ENCODE results near the gene CACNB2. TPM values are rescaled to one million over a fixed set of nuclear protein-coding genes. Genes with fewer than 3 reads are reported as not detected.

CACNB2 gene
- total RNA-seq, 2 donors from 2014 or later: 1.9 to 4.6 TPM

GRCh38 chr10:18364987-18365775 is 225.0 kb downstream of the CACNB2 start:
- no peak for DNase-seq
- Histone ChIP-seq H3K27ac (ENCODE audit: low read depth, low read length) (no peak overlapping the region), H3K36me3 (ENCODE audit: control insufficient read depth, insufficient read depth, low read length) (no peaks in the 10 kb centered on the region), H3K4me3 (ENCODE audit: low read length) (no peak overlapping the region), H3K9ac (ENCODE audit: extremely low read depth, low read length, poor library complexity, severe bottlenecking) (no peak overlapping the region), H3K4me1 (ENCODE audit: control insufficient read depth, insufficient read depth, low read length) (no peaks in the 10 kb centered on the region), H3K27me3 (ENCODE audit: control insufficient read depth, insufficient read depth, low read length, poor library complexity, severe bottlenecking) (no peaks in the 10 kb centered on the region), H3K9me3 (ENCODE audit: control insufficient read depth, low read length) (no peaks in the 10 kb centered on the region)
- Mint-ChIP-seq H3K9me3 (no peaks in the 10 kb centered on the region), H3K4me1 (no peaks in the 10 kb centered on the region), H3K36me3 (ENCODE audit: low read depth) (no peaks in the 10 kb centered on the region), H3K27me3 (ENCODE audit: insufficient read depth) (no peaks in the 10 kb centered on the region), H3K4me3 (no peak overlapping the region), H3K27ac (no peak overlapping the region)
- WGBS, 2 experiments (ENCODE audit: insufficient coverage in 1 of 2, insufficient read length in 1 of 2): 87 to 93% methylated on average over 4 of the region's 4 CpGs
- no peak for TF ChIP-seq CTCF (conservative IDR thresholded peaks at IDR 0.05)

- DNase-seq: no peak
- no peak for TF ChIP-seq CTCF (conservative IDR thresholded peaks at IDR 0.05)
- Mint-ChIP-seq H3K9me3 (no peaks in the 10 kb centered on the region), H3K4me3 (no peak overlapping the region), H3K27ac (no peak overlapping the region), H3K36me3 (ENCODE audit: low read depth) (no peaks in the 10 kb centered on the region), H3K27me3 (ENCODE audit: insufficient read depth) (no peaks in the 10 kb centered on the region), H3K4me1 (no peaks in the 10 kb centered on the region)
- H3K36me3 ChIP-seq (ENCODE audit: control insufficient read depth, insufficient read depth, low read length): no peaks in the 10 kb centered on the region
- no peaks in the 10 kb centered on the region for H3K27me3 ChIP-seq (ENCODE audit: control insufficient read depth, insufficient read depth, low read length, poor library complexity, severe bottlenecking)
- no peaks in the 10 kb centered on the region for H3K9me3 ChIP-seq (ENCODE audit: control insufficient read depth, low read length)
- no peaks in the 10 kb centered on the region for H3K4me1 ChIP-seq (ENCODE audit: control insufficient read depth, insufficient read depth, low read length)
- H3K27ac ChIP-seq (ENCODE audit: low read depth, low read length): no peak overlapping the region
- no peak overlapping the region for H3K9ac ChIP-seq (ENCODE audit: extremely low read depth, low read length, poor library complexity, severe bottlenecking)
- H3K4me3 ChIP-seq (ENCODE audit: low read length): no peak overlapping the region
- WGBS, 2 experiments (ENCODE audit: insufficient coverage in 1 of 2, insufficient read length in 1 of 2): 91 to 94% methylated on average over 4 to 5 of the region's 5 CpGs
These were observed 227.6 kb downstream of the CACNB2 start for GRCh38 chr10:18367840-18368239.

GRCh38 chr10:18368273-18368672 is 228.0 kb downstream of the CACNB2 start:
- no peak overlapping the region for H3K4me3 ChIP-seq (ENCODE audit: low read length)
- Mint-ChIP-seq H3K27ac (no peak overlapping the region), H3K4me3 (no peak overlapping the region), H3K36me3 (ENCODE audit: low read depth) (no peaks in the 10 kb centered on the region), H3K9me3 (no peaks in the 10 kb centered on the region), H3K4me1 (no peaks in the 10 kb centered on the region), H3K27me3 (ENCODE audit: insufficient read depth) (no peaks in the 10 kb centered on the region)
- H3K36me3 ChIP-seq (ENCODE audit: control insufficient read depth, insufficient read depth, low read length): no peaks in the 10 kb centered on the region
- no peaks in the 10 kb centered on the region for H3K27me3 ChIP-seq (ENCODE audit: control insufficient read depth, insufficient read depth, low read length, poor library complexity, severe bottlenecking)
- no peaks in the 10 kb centered on the region for H3K9me3 ChIP-seq (ENCODE audit: control insufficient read depth, low read length)
- no peaks in the 10 kb centered on the region for H3K4me1 ChIP-seq (ENCODE audit: control insufficient read depth, insufficient read depth, low read length)
- no peak overlapping the region for H3K27ac ChIP-seq (ENCODE audit: low read depth, low read length)
- DNase-seq: no peak
- no peak for TF ChIP-seq CTCF (conservative IDR thresholded peaks at IDR 0.05)
- 95 to 100% methylated on average over 1 to 3 of the region's 3 CpGs for WGBS, 2 experiments (ENCODE audit: insufficient coverage in 1 of 2, insufficient read length in 1 of 2)
- no peak overlapping the region for H3K9ac ChIP-seq (ENCODE audit: extremely low read depth, low read length, poor library complexity, severe bottlenecking)

All from endodermal cell (in vitro differentiated cells).